GM23248 (cell line): ENCODE measurements around the gene SCYGR1.

Experiments used
- EZH2 ChIP-seq: fragments of 200-600 bp; sonication (generic); IDR thresholded peaks from 2 replicates; pipeline ENCODE4 v1.6.1; 2018; ENCODE audit warnings: antibody characterized with exemption, mild to moderate bottlenecking; ENCODE audit not compliant: insufficient read depth, poor library complexity, severe bottlenecking
- EZH2phosphoT487 ChIP-seq: fragments of 200-600 bp; sonication (generic); IDR thresholded peaks from 2 replicates; pipeline ENCODE4 v1.6.1; 2018; ENCODE audit warnings: antibody characterized with exemption, moderate library complexity, mild to moderate bottlenecking, low read depth; ENCODE audit not compliant: insufficient read depth

- no peak for TF ChIP-seq EZH2
- TF ChIP-seq EZH2phosphoT487: no peak
These were observed 36.1 kb upstream of the SCYGR1 start for GRCh38 chr2:227423656-227424499.
